Gastrocnemius medialis (tissue), 4 donors: ENCODE data around the gene LMO7.

Source experiments
- POLR2A ChIP-seq, 2 donors: fragments of 450-650 bp; IDR thresholded peaks; one replicate each; pipeline ENCODE4 v1.6.1; 2017; ENCODE audit warnings: antibody characterized with exemption in 2 of 2, mild to moderate bottlenecking in 2 of 2, moderate library complexity in 2 of 2
- TF ChIP-seq, protein P1 (sequence below), 5 experiments: fragments of 450-650 bp in 3 of 5; fragments of 200-600 bp in 2 of 5; sonication (generic) in 2 of 5; IDR thresholded peaks in 4 of 5; conservative IDR thresholded peaks in 1 of 5; 1 replicate in 4 of 5; 2 replicates in 1 of 5; pipeline ENCODE4 v1.5.1; 2016 to 2019; ENCODE audit warnings: antibody characterized with exemption in 5 of 5, mild to moderate bottlenecking in 3 of 5, moderate library complexity in 3 of 5

DNA sequence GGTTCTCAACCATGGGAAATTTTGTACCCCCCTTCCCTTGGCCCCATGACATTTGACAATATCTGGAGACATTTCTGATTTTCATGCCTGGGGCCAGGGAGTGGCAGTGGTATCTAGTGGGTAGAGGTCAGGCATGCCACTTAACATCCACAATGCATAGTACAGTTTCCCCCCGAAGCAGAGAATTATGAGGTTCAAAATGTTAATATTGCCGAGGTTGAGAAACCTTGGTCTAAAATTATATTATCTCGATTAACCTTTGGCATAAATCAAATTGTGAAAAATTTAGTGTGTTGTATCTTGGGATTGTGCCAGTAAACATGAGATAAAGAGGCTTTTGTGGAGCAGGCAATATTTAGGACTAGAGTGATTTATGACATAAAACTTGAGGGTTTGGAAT, 147.9 kb downstream of the LMO7 start:
- TF ChIP-seq, protein P1, sequence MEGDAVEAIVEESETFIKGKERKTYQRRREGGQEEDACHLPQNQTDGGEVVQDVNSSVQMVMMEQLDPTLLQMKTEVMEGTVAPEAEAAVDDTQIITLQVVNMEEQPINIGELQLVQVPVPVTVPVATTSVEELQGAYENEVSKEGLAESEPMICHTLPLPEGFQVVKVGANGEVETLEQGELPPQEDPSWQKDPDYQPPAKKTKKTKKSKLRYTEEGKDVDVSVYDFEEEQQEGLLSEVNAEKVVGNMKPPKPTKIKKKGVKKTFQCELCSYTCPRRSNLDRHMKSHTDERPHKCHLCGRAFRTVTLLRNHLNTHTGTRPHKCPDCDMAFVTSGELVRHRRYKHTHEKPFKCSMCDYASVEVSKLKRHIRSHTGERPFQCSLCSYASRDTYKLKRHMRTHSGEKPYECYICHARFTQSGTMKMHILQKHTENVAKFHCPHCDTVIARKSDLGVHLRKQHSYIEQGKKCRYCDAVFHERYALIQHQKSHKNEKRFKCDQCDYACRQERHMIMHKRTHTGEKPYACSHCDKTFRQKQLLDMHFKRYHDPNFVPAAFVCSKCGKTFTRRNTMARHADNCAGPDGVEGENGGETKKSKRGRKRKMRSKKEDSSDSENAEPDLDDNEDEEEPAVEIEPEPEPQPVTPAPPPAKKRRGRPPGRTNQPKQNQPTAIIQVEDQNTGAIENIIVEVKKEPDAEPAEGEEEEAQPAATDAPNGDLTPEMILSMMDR (IDR thresholded peaks at IDR 0.05 in 4 of 5, conservative IDR thresholded peaks at IDR 0.05 in 1 of 5) = no peak
- no peak for TF ChIP-seq POLR2A (IDR thresholded peaks at IDR 0.05)
